ENCODE results near the gene CRHR1.
"Not testable (repeated sequence)": the region's sequence is repeated elsewhere in the genome, so short reads cannot be mapped to it uniquely, and the experiment has no call there.

- TF ChIP-seq CTCF (IDR thresholded peaks at IDR 0.05; ENCODE audit: insufficient read depth, low read length); REST (IDR thresholded peaks at IDR 0.05; ENCODE audit: insufficient replicate concordance, low read depth); GABPA (IDR thresholded peaks at IDR 0.05; ENCODE audit: low read depth); POLR2AphosphoS5 (IDR thresholded peaks at IDR 0.05; ENCODE audit: low read depth): not testable (repeated sequence)
Measured at GRCh38 chr17:45744826-45745225, 39.3 kb upstream of the CRHR1 start.

All from HL-60 (cell line).